Peyer's patch (tissue), 4 donors: ENCODE results near the gene LMO2. TPM values are rescaled to one million over a fixed set of nuclear protein-coding genes. Genes with fewer than 3 reads are reported as not detected.
A peak's percentile ranks its signal among the peaks of the same experiment; 100 is the strongest.

Source experiments
- DNase-seq, 3 donors: peaks; one replicate each; pipeline ENCODE4 v3.0.0-alpha.2; 2017 to 2019
- H3K27ac ChIP-seq, 4 donors: fragments of 200-600 bp; sonication (generic); one replicate each; pipeline ENCODE4 v1.5.1; 2016 to 2019
- H3K27me3 ChIP-seq, 2 donors: fragments of 200-600 bp; sonication (generic); one replicate each; pipeline ENCODE4 v1.5.1; 2019
- H3K36me3 ChIP-seq, 3 donors: fragments of 200-600 bp; sonication (generic); one replicate each; pipeline ENCODE4 v1.5.1; 2016 to 2019
- H3K4me1 ChIP-seq, 4 donors: fragments of 200-600 bp; sonication (generic); one replicate each; pipeline ENCODE4 v1.5.1; 2016 to 2019
- H3K4me3 ChIP-seq, 4 donors: fragments of 200-600 bp; sonication (generic); 1 replicate in 3 of 4; 2 replicates in 1 of 4; pipeline ENCODE4 v1.5.1; 2016 to 2019; ENCODE audit warnings: mild to moderate bottlenecking in 1 of 4
- H3K9me3 ChIP-seq, 4 donors: fragments of 200-600 bp; sonication (generic); one replicate each; pipeline ENCODE4 v1.5.1; 2016 to 2019; ENCODE audit warnings: mild to moderate bottlenecking in 1 of 4
- POLR2A ChIP-seq, 2 donors: fragments of 450-650 bp; IDR thresholded peaks; one replicate each; pipeline ENCODE4 v1.5.1; 2017; ENCODE audit warnings: antibody characterized with exemption in 2 of 2, mild to moderate bottlenecking in 2 of 2, moderate library complexity in 2 of 2
- total RNA-seq, 4 donors: library from RNA; depleted of rRNA; stranded (reverse); fragments of >200 nt; gene quantifications; one replicate each; pipeline ENCODE4 v1.1.0, GENCODE V29; 2016
- TF ChIP-seq, protein P1 (sequence below), 6 experiments: fragments of 450-650 bp in 4 of 6; fragments of 200-600 bp in 2 of 6; sonication (generic) in 1 of 6; IDR thresholded peaks; one replicate each; pipeline ENCODE4 v1.5.1; 2017 to 2019; ENCODE audit warnings: antibody characterized with exemption in 6 of 6, mild to moderate bottlenecking in 3 of 6, moderate library complexity in 1 of 6

Gene LMO2
- total RNA-seq: 1 to 10 TPM; 5.1 to 9.1 (median 7.2) TPM

DNA sequence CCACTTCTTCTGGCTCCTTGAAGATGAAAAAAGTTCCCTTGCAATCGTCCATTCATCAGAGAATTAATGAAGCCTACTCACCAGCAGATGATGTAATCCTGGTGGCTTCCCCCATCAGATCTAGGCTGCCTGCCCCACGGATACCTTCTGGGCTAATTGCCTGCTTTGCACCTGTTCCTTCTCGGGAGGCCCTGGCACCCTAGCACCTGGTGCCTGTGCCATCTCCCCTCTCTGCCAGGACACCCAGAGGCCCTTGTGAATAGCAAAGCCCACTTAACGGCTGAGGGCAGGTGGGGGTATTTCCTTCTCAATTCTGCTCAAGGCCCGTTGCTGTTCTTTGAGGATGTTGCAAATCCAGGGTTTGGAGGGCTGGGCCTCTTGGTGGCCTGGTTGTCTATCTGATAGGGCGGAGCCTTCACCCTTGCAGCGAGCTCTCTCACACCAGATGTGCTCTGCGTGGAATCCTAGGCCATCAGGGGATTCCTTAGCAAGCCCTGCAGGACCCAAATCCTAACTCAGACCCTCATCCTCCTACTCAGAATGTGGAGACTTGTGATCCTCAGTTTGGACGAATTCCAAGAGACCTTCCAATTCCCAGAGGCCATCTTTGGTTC, at the start of gene LMO2:
Gene LMO2, minus strand, starts transcription at position 363 of the 614 bp plus-strand sequence. CDS start 22,360 bp downstream, outside the sequence.
- no peak within 1 kb of the TSS for H3K27ac ChIP-seq
- H3K4me1 ChIP-seq: no peaks in the 10 kb centered on the region
- no peak for DNase-seq
- H3K4me3 ChIP-seq: no peak within 1 kb of the TSS
- no peaks in the 10 kb centered on the region for H3K9me3 ChIP-seq
- no peaks in the 10 kb centered on the region for H3K27me3 ChIP-seq
- H3K36me3 ChIP-seq: no peaks in the 10 kb centered on the region
- TF ChIP-seq, protein P1, sequence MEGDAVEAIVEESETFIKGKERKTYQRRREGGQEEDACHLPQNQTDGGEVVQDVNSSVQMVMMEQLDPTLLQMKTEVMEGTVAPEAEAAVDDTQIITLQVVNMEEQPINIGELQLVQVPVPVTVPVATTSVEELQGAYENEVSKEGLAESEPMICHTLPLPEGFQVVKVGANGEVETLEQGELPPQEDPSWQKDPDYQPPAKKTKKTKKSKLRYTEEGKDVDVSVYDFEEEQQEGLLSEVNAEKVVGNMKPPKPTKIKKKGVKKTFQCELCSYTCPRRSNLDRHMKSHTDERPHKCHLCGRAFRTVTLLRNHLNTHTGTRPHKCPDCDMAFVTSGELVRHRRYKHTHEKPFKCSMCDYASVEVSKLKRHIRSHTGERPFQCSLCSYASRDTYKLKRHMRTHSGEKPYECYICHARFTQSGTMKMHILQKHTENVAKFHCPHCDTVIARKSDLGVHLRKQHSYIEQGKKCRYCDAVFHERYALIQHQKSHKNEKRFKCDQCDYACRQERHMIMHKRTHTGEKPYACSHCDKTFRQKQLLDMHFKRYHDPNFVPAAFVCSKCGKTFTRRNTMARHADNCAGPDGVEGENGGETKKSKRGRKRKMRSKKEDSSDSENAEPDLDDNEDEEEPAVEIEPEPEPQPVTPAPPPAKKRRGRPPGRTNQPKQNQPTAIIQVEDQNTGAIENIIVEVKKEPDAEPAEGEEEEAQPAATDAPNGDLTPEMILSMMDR (IDR thresholded peaks at IDR 0.05): no peak
- no peak for TF ChIP-seq POLR2A (IDR thresholded peaks at IDR 0.05)

DNA sequence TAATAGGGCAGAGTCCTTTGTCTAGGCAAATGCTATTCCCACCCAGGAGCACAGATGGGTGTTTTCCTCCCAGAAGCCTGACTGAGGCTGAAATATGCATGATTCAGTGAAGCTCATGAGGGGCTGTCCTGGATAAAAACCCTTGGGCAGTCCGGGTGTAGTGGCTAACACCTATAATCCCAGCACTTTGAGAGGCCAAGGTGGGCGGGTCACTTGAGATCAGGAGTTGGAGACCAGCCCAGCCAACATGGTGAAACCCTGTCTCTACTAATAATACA, 48.6 kb upstream of the LMO2 start:
- no peaks in the 10 kb centered on the region for H3K4me1 ChIP-seq
- no peaks in the 10 kb centered on the region for H3K9me3 ChIP-seq
- TF ChIP-seq, protein P1 (IDR thresholded peaks at IDR 0.05): no peak
- TF ChIP-seq POLR2A (IDR thresholded peaks at IDR 0.05): no peak
- H3K27ac ChIP-seq: no peak overlapping the region
- no peak overlapping the region for H3K4me3 ChIP-seq
- DNase-seq: no peak
- H3K36me3 ChIP-seq: no peaks in the 10 kb centered on the region
- no peaks in the 10 kb centered on the region for H3K27me3 ChIP-seq

DNA sequence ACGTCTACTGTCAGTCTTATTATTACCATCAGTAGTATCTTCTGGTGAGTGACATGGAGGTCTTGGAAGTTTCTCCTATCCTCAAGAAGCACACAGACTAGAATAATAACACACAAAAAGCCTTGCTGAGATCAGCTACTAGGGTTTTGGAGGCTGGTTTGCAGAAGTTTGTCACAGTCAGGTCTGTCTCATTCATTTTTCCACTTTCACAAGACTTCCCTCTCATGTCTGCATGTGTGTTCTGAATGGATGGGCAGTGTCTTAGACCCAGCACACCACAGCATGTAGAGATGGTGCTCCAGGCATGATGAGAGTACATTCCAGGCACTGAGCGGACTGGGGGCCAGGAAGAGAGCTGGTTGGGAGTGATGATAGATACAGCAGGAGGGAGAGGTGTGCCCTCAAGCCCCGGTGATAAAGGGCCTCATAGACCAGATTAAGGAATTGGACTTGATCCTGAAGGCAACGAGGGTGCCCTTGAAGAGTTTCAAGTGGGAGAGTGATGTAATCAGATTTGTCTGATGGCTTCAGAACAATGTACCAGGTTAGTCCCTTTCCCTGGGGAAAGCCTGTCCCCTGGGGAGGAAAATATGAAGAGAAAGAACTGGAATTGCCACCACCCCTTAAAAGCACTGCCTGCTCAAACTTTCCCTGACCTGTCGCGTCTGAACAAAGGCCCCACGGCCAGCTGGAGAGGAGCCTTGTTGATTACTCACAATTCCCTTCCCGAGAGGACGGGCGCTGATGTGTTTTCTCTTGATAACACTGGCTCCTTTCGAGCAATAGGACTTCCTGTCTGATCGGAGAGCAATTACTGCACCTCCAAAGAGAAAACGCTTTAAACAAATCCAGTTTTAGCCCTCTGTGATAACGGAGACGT, 45.1 kb upstream of the LMO2 start:
- H3K9me3 ChIP-seq: peaks cover 0 to 2% (median 0%) of the 10 kb centered on the region in 4 donors
- H3K4me3 ChIP-seq: no peak overlapping the region
- H3K27ac ChIP-seq: no peak overlapping the region
- DNase-seq: peak in 1 of 3 donors; percentile 54
- no peaks in the 10 kb centered on the region for H3K36me3 ChIP-seq
- H3K27me3 ChIP-seq: no peaks in the 10 kb centered on the region
- TF ChIP-seq POLR2A (IDR thresholded peaks at IDR 0.05): no peak
- TF ChIP-seq, protein P1 (IDR thresholded peaks at IDR 0.05): no peak
- no peaks in the 10 kb centered on the region for H3K4me1 ChIP-seq

DNA sequence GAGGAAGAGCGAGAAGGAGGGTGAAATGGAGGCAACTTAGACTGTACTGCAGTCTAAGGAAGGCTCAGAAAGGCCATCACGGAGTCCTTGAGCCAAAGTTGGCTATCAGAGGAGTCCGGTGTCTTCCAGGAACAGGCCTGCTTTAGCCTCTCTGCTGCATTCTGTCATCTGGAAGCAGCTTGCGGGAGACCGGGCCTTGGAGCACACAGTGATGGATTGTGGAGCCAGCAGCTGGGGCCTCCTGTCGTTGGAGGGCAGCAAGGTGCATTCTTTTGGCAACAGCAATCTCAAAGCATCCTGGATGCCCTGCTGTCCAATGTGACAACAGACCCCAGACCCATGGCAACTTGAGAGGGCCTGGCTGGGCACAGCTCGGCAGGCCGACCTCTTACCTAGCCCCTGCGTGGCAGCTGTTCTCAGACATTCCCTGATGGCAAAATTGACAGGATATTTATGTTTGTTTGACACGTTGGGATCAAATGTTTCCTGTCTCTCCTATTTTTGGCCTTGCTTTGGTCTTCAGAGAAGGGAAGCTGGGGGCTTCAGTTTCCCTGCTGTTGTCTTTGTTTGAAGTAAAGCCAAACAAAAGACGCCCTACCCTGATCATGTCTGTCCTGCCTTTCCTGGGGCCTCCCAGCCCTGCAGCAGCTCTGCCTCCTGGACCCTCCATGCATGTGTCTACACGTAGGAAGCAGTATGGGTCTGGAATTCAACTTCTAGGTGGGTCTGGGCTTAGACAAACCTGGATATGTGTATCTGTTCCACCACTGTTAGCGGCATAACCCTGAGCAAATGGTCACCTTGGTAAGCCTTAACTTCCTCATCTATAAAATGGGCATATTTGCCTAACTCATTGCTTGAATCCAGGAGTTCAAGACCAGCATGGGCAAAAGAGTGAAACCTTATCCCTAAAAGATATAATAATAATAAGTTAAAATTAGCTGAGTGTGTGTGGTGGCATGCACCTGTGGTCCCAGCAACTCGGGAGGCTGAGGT, 43.9 kb upstream of the LMO2 start:
- no peak for DNase-seq
- H3K9me3 ChIP-seq: peaks cover 0 to 11% (median 0%) of the 10 kb centered on the region in 4 donors
- H3K4me3 ChIP-seq: no peak overlapping the region
- no peak overlapping the region for H3K27ac ChIP-seq
- no peaks in the 10 kb centered on the region for H3K36me3 ChIP-seq
- TF ChIP-seq, protein P1 (IDR thresholded peaks at IDR 0.05): no peak
- TF ChIP-seq POLR2A (IDR thresholded peaks at IDR 0.05): no peak
- no peaks in the 10 kb centered on the region for H3K4me1 ChIP-seq
- H3K27me3 ChIP-seq: no peaks in the 10 kb centered on the region

DNA sequence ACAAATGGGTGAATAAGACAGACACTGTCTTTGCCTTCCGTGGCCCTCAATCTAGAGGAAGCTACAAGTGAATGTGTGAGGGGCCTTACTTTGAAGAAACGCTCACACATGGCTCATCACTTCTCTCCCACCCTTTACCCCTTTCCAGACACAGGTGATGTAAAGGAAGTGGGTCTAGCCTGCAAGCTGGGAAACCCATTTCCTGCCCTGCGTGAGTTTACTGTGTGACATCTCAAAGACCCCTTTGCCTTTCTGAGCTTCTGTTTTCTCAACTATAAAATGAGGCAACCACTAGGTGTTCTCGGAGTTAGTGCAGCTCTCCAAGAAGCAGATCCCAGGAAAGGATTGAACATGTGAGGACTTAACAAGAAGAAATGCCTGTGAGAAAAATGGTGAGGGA, 43.1 kb upstream of the LMO2 start:
- DNase-seq: no peak

More for the DNA sequence above, 43.1 kb upstream of the LMO2 start:
- TF ChIP-seq, protein P1 (IDR thresholded peaks at IDR 0.05): no peak
- no peak for TF ChIP-seq POLR2A (IDR thresholded peaks at IDR 0.05)
- H3K27me3 ChIP-seq: no peaks in the 10 kb centered on the region
- no peak overlapping the region for H3K4me3 ChIP-seq
- H3K9me3 ChIP-seq: peaks cover 0 to 11% (median 0%) of the 10 kb centered on the region in 4 donors
- H3K4me1 ChIP-seq: no peaks in the 10 kb centered on the region
- H3K36me3 ChIP-seq: no peaks in the 10 kb centered on the region
- no peak overlapping the region for H3K27ac ChIP-seq
